ENCODE results near the gene EXOSC3. TPM values are rescaled to one million over a fixed set of nuclear protein-coding genes. Genes with fewer than 3 reads are reported as not detected.

The EXOSC3 gene
- total and polyA plus RNA-seq, 9 of the 15 experiments (the other 6 are each of a cell fraction or from before 2014, with no cell fraction given) = 18.5 to 266 (median 114) TPM

GRCh38 chr9:37769306-37769705 lies 15.6 kb downstream of the EXOSC3 start (continued):
- TF ChIP-seq POLR3G (IDR thresholded peaks at IDR 0.05; ENCODE audit: extremely low read depth, insufficient read length, insufficient replicate concordance) = no peak
- no peak for TF ChIP-seq HNRNPL (IDR thresholded peaks at IDR 0.05; ENCODE audit: low read depth, low read length)
- TF ChIP-seq MAFK (IDR thresholded peaks at IDR 0.05; ENCODE audit: low read length) = no peak
- no peak for TF ChIP-seq ZC3H8 (IDR thresholded peaks at IDR 0.05)
- TF ChIP-seq KHSRP (IDR thresholded peaks at IDR 0.05) = no peak
- TF ChIP-seq ARID4B (CRISPR knock-in tag; IDR thresholded peaks at IDR 0.05) = no peak
- 0 out of 2 replicates have a peak, but pooled peaks have one; percentile 14 for TF ChIP-seq ETV1 (tag; conservative IDR thresholded peaks at IDR 0.05; ENCODE audit: low read depth)
- TF ChIP-seq ZKSCAN3 (CRISPR knock-in tag; IDR thresholded peaks at IDR 0.05) = no peak
- TF ChIP-seq DPF2 (IDR thresholded peaks at IDR 0.05) = peak; percentile 81
- no peak for TF ChIP-seq SPI1 (IDR thresholded peaks at IDR 0.05; ENCODE audit: borderline replicate concordance, low read depth, low read length)
- no peak for TF ChIP-seq BCLAF1 (IDR thresholded peaks at IDR 0.05; ENCODE audit: borderline replicate concordance in 1 of 2, control insufficient read depth in 1 of 2, low read depth in 2 of 2, low read length in 1 of 2)
- TF ChIP-seq SOX6 (IDR thresholded peaks at IDR 0.05) = 0 out of 2 replicates have a peak, but pooled peaks have one; percentile 17
- no peak for TF ChIP-seq PATZ1 (CRISPR knock-in tag; IDR thresholded peaks at IDR 0.05; ENCODE audit: borderline replicate concordance)
- no peak for TF ChIP-seq ZNF277 (CRISPR knock-in tag; IDR thresholded peaks at IDR 0.05; ENCODE audit: borderline replicate concordance)
- peak; percentile 70 for TF ChIP-seq MXI1 (IDR thresholded peaks at IDR 0.05; ENCODE audit: low read depth, low read length)
- TF ChIP-seq MLLT1 (IDR thresholded peaks at IDR 0.05) = no peak

All from K562 (cell line).